ENCODE measurements around the gene SLC6A9. TPM values are rescaled to one million over a fixed set of nuclear protein-coding genes. Genes with fewer than 3 reads are reported as not detected.

Gene SLC6A9
- total RNA-seq, 2 experiments from 2014 or later: 8.2 to 21.8 TPM

GRCh38 chr1:43980255-43981134 is 50.8 kb downstream of the SLC6A9 start:
- no peak for DNase-seq (ENCODE audit: low spot score)
- Histone ChIP-seq H3K9me3 (ENCODE audit: low read length) (no peaks in the 10 kb centered on the region), H3K4me2 (ENCODE audit: low read length) (no peak overlapping the region), H3K27ac (ENCODE audit: low read depth, low read length, poor library complexity, severe bottlenecking) (no peak overlapping the region), H3K36me3 (ENCODE audit: insufficient read depth, low read length) (peaks cover 30% of the 10 kb centered on the region), H4K20me1 (ENCODE audit: insufficient read depth, low read length) (0 out of 2 replicates have a peak, but pooled peaks cover 9% of the 10 kb centered on the region), H3K4me3 (ENCODE audit: low read depth, low read length, poor library complexity, severe bottlenecking) (no peak overlapping the region), H3K9me2 (ENCODE audit: insufficient read depth, low read length) (no peaks in the 10 kb centered on the region), H2AFZ (ENCODE audit: low read length) (no peak overlapping the region), H3K4me1 (ENCODE audit: insufficient read depth, low read length, poor library complexity, severe bottlenecking) (peaks cover 9% of the 10 kb centered on the region), H3K79me2 (ENCODE audit: insufficient read depth, low read depth, low read length) (no peaks in the 10 kb centered on the region; the same call in 1 of the 2 replicates)
- no peak for TF ChIP-seq EZH2phosphoT487 (IDR thresholded peaks at IDR 0.05; ENCODE audit: borderline replicate concordance, low read depth, low read length)
- TF ChIP-seq CTCF (conservative IDR thresholded peaks at IDR 0.05; ENCODE audit: low read length): no peak
- intact Hi-C loops (cut with micrococcal nuclease; ENCODE audit: unreplicated experiment): no loop called here
- no TSS peak for BruUV-seq (replicated peaks)
- CTCF ChIA-PET (ENCODE audit: unreplicated experiment): no interaction called here
- POLR2A ChIA-PET: no interaction called here

- Histone ChIP-seq H2AFZ (ENCODE audit: low read length) (no peak overlapping the region), H3K79me2 (ENCODE audit: insufficient read depth, low read depth, low read length) (no peaks in the 10 kb centered on the region; the same call in 1 of the 2 replicates), H3K27ac (ENCODE audit: low read depth, low read length, poor library complexity, severe bottlenecking) (no peak overlapping the region), H3K4me2 (ENCODE audit: low read length) (peak overlapping the region; percentile 34; the same call in 1 of the 2 replicates), H3K9me2 (ENCODE audit: insufficient read depth, low read length) (no peaks in the 10 kb centered on the region), H3K36me3 (ENCODE audit: insufficient read depth, low read length) (peaks cover 30% of the 10 kb centered on the region), H3K4me1 (ENCODE audit: insufficient read depth, low read length, poor library complexity, severe bottlenecking) (peaks cover 9% of the 10 kb centered on the region), H3K4me3 (ENCODE audit: low read depth, low read length, poor library complexity, severe bottlenecking) (no peak overlapping the region), H4K20me1 (ENCODE audit: insufficient read depth, low read length) (0 out of 2 replicates have a peak, but pooled peaks cover 9% of the 10 kb centered on the region), H3K9me3 (ENCODE audit: low read length) (no peaks in the 10 kb centered on the region)
- ChIA-PET POLR2A (no interaction called here), CTCF (ENCODE audit: unreplicated experiment) (no interaction called here)
- intact Hi-C loops (cut with micrococcal nuclease; ENCODE audit: unreplicated experiment): no loop called here
- no TSS peak for BruUV-seq (replicated peaks)
- TF ChIP-seq EZH2phosphoT487 (IDR thresholded peaks at IDR 0.05; ENCODE audit: borderline replicate concordance, low read depth, low read length): no peak
- TF ChIP-seq CTCF (conservative IDR thresholded peaks at IDR 0.05; ENCODE audit: low read length): no peak
- no peak for DNase-seq (ENCODE audit: low spot score)
Measured at GRCh38 chr1:43979528-43980254, 51.6 kb downstream of the SLC6A9 start.
